GM23338 (cell line): ENCODE results near the gene TRPM2. TPM values are rescaled to one million over a fixed set of nuclear protein-coding genes. Genes with fewer than 3 reads are reported as not detected.

Experiments used
- ATAC-seq: fragments of 200-7000 bp; cut with Tn5 transposase; 3 replicates; pipeline ENCODE4 v1.9.1; 2020
- DNase-seq: peaks from one replicate; pipeline ENCODE4 v3.0.0-alpha.2; 2015; ENCODE audit warnings: low spot score
- H2AFZ ChIP-seq: fragments of 200-600 bp; sonication (generic); 2 replicates; pipeline ENCODE4 v1.8.0; 2016; ENCODE audit warnings: antibody characterized with exemption, mild to moderate bottlenecking, moderate library complexity
- H3F3A ChIP-seq: fragments of 200-600 bp; sonication (generic); replicated peaks from 2 replicates; pipeline ENCODE4 v1.8.0; 2017; ENCODE audit warnings: antibody characterized with exemption, mixed run types, low read depth
- H3K27ac ChIP-seq: fragments of 200-600 bp; sonication (generic); 2 replicates; pipeline ENCODE4 v1.6.1; 2016; ENCODE audit warnings: low read depth
- H3K27me3 ChIP-seq: fragments of 200-600 bp; sonication (generic); 2 replicates; pipeline ENCODE4 v1.8.0; 2016; ENCODE audit warnings: mild to moderate bottlenecking, mixed run types, moderate library complexity; ENCODE audit not compliant: insufficient read depth
- H3K36me3 ChIP-seq: fragments of 200-600 bp; sonication (generic); 2 replicates; pipeline ENCODE4 v1.8.0; 2016; ENCODE audit warnings: mild to moderate bottlenecking; ENCODE audit not compliant: insufficient read depth
- H3K4me1 ChIP-seq: fragments of 200-600 bp; sonication (generic); 2 replicates; pipeline ENCODE4 v1.8.0; 2016; ENCODE audit warnings: mild to moderate bottlenecking, moderate library complexity; ENCODE audit not compliant: insufficient read depth
- H3K4me2 ChIP-seq: fragments of 200-600 bp; sonication (generic); 2 replicates; pipeline ENCODE4 v1.7.1; 2017; ENCODE audit warnings: mixed run types
- H3K4me3 ChIP-seq: fragments of 200-600 bp; sonication (generic); 2 replicates; pipeline ENCODE4 v1.6.1; 2016; ENCODE audit warnings: mixed run types
- H3K79me2 ChIP-seq: fragments of 200-600 bp; sonication (generic); replicated peaks from 2 replicates; pipeline ENCODE4 v1.8.0; 2017; ENCODE audit warnings: mild to moderate bottlenecking; ENCODE audit not compliant: insufficient read depth
- H3K9me2 ChIP-seq: fragments of 200-600 bp; sonication (generic); 2 replicates; pipeline ENCODE4 v1.8.0; 2017; ENCODE audit not compliant: insufficient read depth
- H4K20me1 ChIP-seq: fragments of 200-600 bp; sonication (generic); replicated peaks from 2 replicates; pipeline ENCODE4 v1.8.0; 2017; ENCODE audit warnings: mild to moderate bottlenecking; ENCODE audit not compliant: insufficient read depth
- H3K27ac Mint-ChIP-seq: 2 replicates; pipeline ENCODE4 v1.8.0; 2020; ENCODE audit warnings: inconsistent platforms, mild to moderate bottlenecking, moderate library complexity, mixed read lengths
- H3K27me3 Mint-ChIP-seq: 3 replicates; pipeline ENCODE4 v1.8.0; 2022; ENCODE audit warnings: low read depth, mild to moderate bottlenecking, moderate library complexity, mixed read lengths, inconsistent platforms; ENCODE audit not compliant: insufficient read depth, poor library complexity
- H3K36me3 Mint-ChIP-seq: 3 replicates; pipeline ENCODE4 v1.8.0; 2021; ENCODE audit warnings: low read depth, mild to moderate bottlenecking, inconsistent platforms, moderate library complexity, mixed read lengths
- H3K4me1 Mint-ChIP-seq: 3 replicates; pipeline ENCODE4 v1.8.0; 2020; ENCODE audit warnings: mild to moderate bottlenecking, inconsistent platforms, mixed read lengths
- H3K4me3 Mint-ChIP-seq: 3 replicates; pipeline ENCODE4 v1.8.0; 2021; ENCODE audit warnings: moderate library complexity, mild to moderate bottlenecking, inconsistent platforms, mixed read lengths
- H3K9me3 Mint-ChIP-seq: 3 replicates; pipeline ENCODE4 v1.8.0; 2020; ENCODE audit warnings: moderate library complexity, mild to moderate bottlenecking, inconsistent platforms, mixed read lengths
- CREB1 ChIP-seq: fragments of 250-450 bp; sonication (Bioruptor Pico); IDR thresholded peaks from 2 replicates; pipeline ENCODE4 v1.5.0; 2020; ENCODE audit warnings: low read depth, mild to moderate bottlenecking, moderate library complexity
- CTCF ChIP-seq, 2 experiments: fragments of 200-600 bp in 1 of 2; sonication (generic) in 1 of 2; conservative IDR thresholded peaks; 2 replicates each; pipeline versions ENCODE4 v1.5.1 to v1.6.1; 2016 to 2017; ENCODE audit warnings: antibody characterized with exemption in 2 of 2, low read depth in 2 of 2, mild to moderate bottlenecking in 2 of 2, moderate library complexity in 1 of 2
- EZH2 ChIP-seq: fragments of 200-600 bp; sonication (generic); IDR thresholded peaks from one replicate; pipeline ENCODE4 v1.8.0; 2017; ENCODE audit warnings: antibody characterized with exemption, mild to moderate bottlenecking, low read depth; ENCODE audit not compliant: unreplicated experiment
- EZH2phosphoT487 ChIP-seq: fragments of 200-600 bp; sonication (generic); IDR thresholded peaks from one replicate; pipeline ENCODE4 v1.8.1; 2018; ENCODE audit warnings: antibody characterized with exemption; ENCODE audit not compliant: unreplicated experiment
- JUNB ChIP-seq: IDR thresholded peaks from one replicate; pipeline ENCODE4 v1.6.1; 2016; ENCODE audit warnings: antibody characterized with exemption; ENCODE audit not compliant: unreplicated experiment
- NANOG ChIP-seq: IDR thresholded peaks from 2 replicates; pipeline ENCODE4 v1.6.1; 2016; ENCODE audit warnings: antibody characterized with exemption, borderline replicate concordance
- POLR2AphosphoS5 ChIP-seq: IDR thresholded peaks from 2 replicates; pipeline ENCODE4 v1.6.1; 2016; ENCODE audit warnings: antibody characterized with exemption, low read depth
- REST ChIP-seq: IDR thresholded peaks from one replicate; pipeline ENCODE4 v1.6.1; 2018; ENCODE audit warnings: antibody characterized with exemption; ENCODE audit not compliant: unreplicated experiment
- STAT1 ChIP-seq: IDR thresholded peaks from one replicate; pipeline ENCODE4 v1.6.1; 2016; ENCODE audit warnings: antibody characterized with exemption; ENCODE audit not compliant: unreplicated experiment
- ZNF114 ChIP-seq: fragments of 250-450 bp; sonication (Bioruptor Pico); IDR thresholded peaks from 2 replicates; pipeline ENCODE4 v1.5.0; 2020; ENCODE audit warnings: mild to moderate bottlenecking, moderate library complexity
- ZNF331 ChIP-seq: fragments of 250-450 bp; sonication (Bioruptor Pico); IDR thresholded peaks from 2 replicates; pipeline ENCODE4 v1.5.0; 2020; ENCODE audit warnings: low read depth, mild to moderate bottlenecking, moderate library complexity
- ZNF462 ChIP-seq: fragments of 250-450 bp; sonication (Bioruptor Pico); IDR thresholded peaks from 2 replicates; pipeline ENCODE4 v1.5.0; 2020; ENCODE audit warnings: mild to moderate bottlenecking, moderate library complexity
- polyA plus RNA-seq: library from polyadenylated mRNA; unstranded; fragments of >200 nt; fragmentation: Nextera tagmentation; extraction: Ambion mirVana; gene quantifications from 2 replicates; pipeline ENCODE4 v1.2.1, GENCODE V29; 2016
- total RNA-seq: library from RNA; depleted of rRNA; stranded (reverse); fragments of >200 nt; shearing (Covaris generic); gene quantifications from 2 replicates; pipeline ENCODE4 v1.2.3, GENCODE V29; 2014
- TF ChIP-seq, protein P1 (sequence below): IDR thresholded peaks from 2 replicates; pipeline ENCODE4 v1.6.1; 2016; ENCODE audit warnings: antibody characterized with exemption

TRPM2 gene
- total and polyA plus RNA-seq, 2 experiments from 2014 or later = 0.53 to 0.83 TPM

- Histone ChIP-seq H3K4me3 (no peak overlapping the region), H2AFZ (no peak overlapping the region), H3K4me1 (no peaks in the 10 kb centered on the region), H3K27me3 (no peaks in the 10 kb centered on the region), H3K27ac (no peak overlapping the region), H3K79me2 (no peaks in the 10 kb centered on the region), H3K4me2 (no peak overlapping the region), H3K9me2 (no peaks in the 10 kb centered on the region), H4K20me1 (no peaks in the 10 kb centered on the region), H3K36me3 (no peaks in the 10 kb centered on the region), H3F3A (no peaks in the 10 kb centered on the region)
- DNase-seq = no peak
- H3K4me1 Mint-ChIP-seq = peaks cover 3% of the 10 kb centered on the region; the same call in 1 of the 3 replicates
- no peak overlapping the region for H3K4me3 Mint-ChIP-seq
- TF ChIP-seq CTCF (conservative IDR thresholded peaks at IDR 0.05; ENCODE audit: low read depth in 2 of 2) = no peak
- TF ChIP-seq EZH2 = no peak
- no peak for TF ChIP-seq ZNF114
- no peak for TF ChIP-seq NANOG
- TF ChIP-seq ZNF331 (CRISPR knock-in tag) = no peak
- TF ChIP-seq, protein P1, sequence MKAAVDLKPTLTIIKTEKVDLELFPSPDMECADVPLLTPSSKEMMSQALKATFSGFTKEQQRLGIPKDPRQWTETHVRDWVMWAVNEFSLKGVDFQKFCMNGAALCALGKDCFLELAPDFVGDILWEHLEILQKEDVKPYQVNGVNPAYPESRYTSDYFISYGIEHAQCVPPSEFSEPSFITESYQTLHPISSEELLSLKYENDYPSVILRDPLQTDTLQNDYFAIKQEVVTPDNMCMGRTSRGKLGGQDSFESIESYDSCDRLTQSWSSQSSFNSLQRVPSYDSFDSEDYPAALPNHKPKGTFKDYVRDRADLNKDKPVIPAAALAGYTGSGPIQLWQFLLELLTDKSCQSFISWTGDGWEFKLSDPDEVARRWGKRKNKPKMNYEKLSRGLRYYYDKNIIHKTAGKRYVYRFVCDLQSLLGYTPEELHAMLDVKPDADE = no peak
- TF ChIP-seq CREB1 (CRISPR knock-in tag) = no peak
- TF ChIP-seq STAT1 = no peak
- no peak for TF ChIP-seq POLR2AphosphoS5
- TF ChIP-seq ZNF462 (CRISPR knock-in tag) = no peak
- TF ChIP-seq EZH2phosphoT487 = no peak
- no peak for TF ChIP-seq REST
- no peak for TF ChIP-seq JUNB
- peaks cover 12% of the 10 kb centered on the region for H3K9me3 Mint-ChIP-seq
- H3K27ac Mint-ChIP-seq = no peak overlapping the region
- peaks cover 9% of the 10 kb centered on the region for H3K36me3 Mint-ChIP-seq
- no peak for ATAC-seq
- peaks cover 7% of the 10 kb centered on the region for H3K27me3 Mint-ChIP-seq
Observed at GRCh38 chr21:44423941-44424607, 70.7 kb downstream of the TRPM2 start.
